ENCODE results near the gene ANKZF1. TPM values are rescaled to one million over a fixed set of nuclear protein-coding genes. Genes with fewer than 3 reads are reported as not detected.

ANKZF1 gene
- total and polyA plus RNA-seq, 2 of the 4 experiments (the other 2 are of a cell fraction), result 18.6 to 33.8 TPM

DNA sequence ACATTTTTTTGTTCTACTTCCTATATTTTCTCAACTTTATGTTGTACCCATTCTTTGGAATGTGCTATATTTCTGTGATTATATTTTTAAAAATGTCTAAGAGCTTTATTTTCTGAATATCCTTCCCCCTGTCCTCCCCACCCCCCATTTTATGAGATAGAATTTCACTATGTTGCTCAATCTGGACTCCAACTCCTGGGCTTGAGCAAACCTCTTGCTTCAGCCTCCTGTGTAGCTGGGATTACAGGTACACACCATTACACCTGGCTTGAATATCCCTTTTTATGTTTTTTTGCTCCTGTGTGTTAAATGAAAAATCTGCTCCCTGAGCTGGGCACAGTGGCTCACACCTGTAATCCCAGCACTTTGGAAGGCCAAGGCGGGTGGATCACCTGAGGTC, 32.2 kb upstream of the ANKZF1 start:
- Histone ChIP-seq H2BK15ac (ENCODE audit: low read depth, low read length) (no peak overlapping the region), H3K23ac (ENCODE audit: low read depth, low read length) (no peak overlapping the region), H3K27me3 (ENCODE audit: control insufficient read depth, insufficient read depth, low read length) (peaks cover 12% of the 10 kb centered on the region), H2BK120ac (ENCODE audit: low read depth, low read length) (no peak overlapping the region), H3K9me1 (ENCODE audit: insufficient read depth, low read length) (no peaks in the 10 kb centered on the region), H3K56ac (ENCODE audit: extremely low read depth, insufficient read depth, low read length) (no peak overlapping the region), H2AK9ac (replicated peaks; ENCODE audit: low read depth, low read length, poor library complexity) (no peak overlapping the region), H4K8ac (ENCODE audit: low read depth in 2 of 2, low read length in 2 of 2) (no peak overlapping the region), H2BK20ac (ENCODE audit: low read depth, low read length) (no peak overlapping the region), H4K20me1 (ENCODE audit: insufficient read depth, low read length) (no peaks in the 10 kb centered on the region), H3K9ac (ENCODE audit: low read depth, low read length) (no peak overlapping the region), H4K91ac (ENCODE audit: insufficient read depth, low read depth, low read length) (no peak overlapping the region), H3K79me1 (ENCODE audit: low read depth in 1 of 2, low read length in 2 of 2) (no peaks in the 10 kb centered on the region), H4K5ac (ENCODE audit: low read depth, low read length) (no peak overlapping the region), H3K18ac (ENCODE audit: low read depth, low read length) (no peak overlapping the region), H2AK5ac (ENCODE audit: low read depth, low read length) (no peak overlapping the region), H3K36me3 (ENCODE audit: control insufficient read depth, insufficient read depth, low read length) (no peaks in the 10 kb centered on the region), H3K9me3 (ENCODE audit: control insufficient read depth, insufficient read depth, low read length) (no peaks in the 10 kb centered on the region), H3K14ac (replicated peaks; ENCODE audit: low read depth, low read length) (no peak overlapping the region), H2AFZ (replicated peaks; ENCODE audit: low read length, poor library complexity) (no peak overlapping the region), H2BK5ac (ENCODE audit: low read depth, low read length, poor library complexity, severe bottlenecking) (no peak overlapping the region), H3K4me2 (ENCODE audit: low read depth, low read length) (no peak overlapping the region), H3K4me1 (ENCODE audit: control insufficient read depth, insufficient read depth, low read length) (no peaks in the 10 kb centered on the region), H3K4me3 (ENCODE audit: insufficient read depth, low read depth, low read length) (no peak overlapping the region), H3K4ac (ENCODE audit: low read depth, low read length) (no peak overlapping the region), H3K27ac (ENCODE audit: insufficient read depth, low read length) (no peak overlapping the region)
- no TSS peak for BruUV-seq (replicated peaks)
- intact Hi-C loops (cut with micrococcal nuclease), result no loop called here
- CTCF ChIA-PET, result no interaction called here
- WGBS, 2 experiments (ENCODE audit: extremely low coverage in 2 of 2, insufficient read length in 1 of 2), result no CpG with 5 or more reads among the region's 1 CpG
- POLR2A ChIA-PET (ENCODE audit: unreplicated experiment), result no interaction called here
- dilution Hi-C loops (cut with HindIII; ENCODE audit: low sequenced_read_pairs, unreplicated experiment), result no loop called here
- in situ Hi-C loops (cut with MboI; ENCODE audit: low sequenced_read_pairs), result no loop called here
- ATAC-seq (ENCODE audit: low read depth) (no peak), DNase-seq (no peak)
- TF ChIP-seq NFE2L2 (IDR thresholded peaks at IDR 0.05; ENCODE audit: low read depth, low read length) (no peak), MAFK (IDR thresholded peaks at IDR 0.05; ENCODE audit: low read depth, low read length) (no peak), RFX5 (IDR thresholded peaks at IDR 0.05; ENCODE audit: low read depth, low read length) (no peak), RCOR1 (IDR thresholded peaks at IDR 0.05; ENCODE audit: insufficient replicate concordance, low read length) (no peak), SMC3 (IDR thresholded peaks at IDR 0.05; ENCODE audit: low read depth, low read length) (no peak), CEBPB (IDR thresholded peaks at IDR 0.05; ENCODE audit: low read depth, low read length) (no peak), POLR2A (IDR thresholded peaks at IDR 0.05; ENCODE audit: low read depth, low read length) (no peak), CHD1 (IDR thresholded peaks at IDR 0.05; ENCODE audit: low read depth, low read length) (no peak), MAZ (IDR thresholded peaks at IDR 0.05; ENCODE audit: borderline replicate concordance, low read depth, low read length) (no peak), MXI1 (IDR thresholded peaks at IDR 0.05; ENCODE audit: borderline replicate concordance, low read depth, low read length) (no peak), RAD21 (IDR thresholded peaks at IDR 0.05; ENCODE audit: low read length) (no peak), BHLHE40 (IDR thresholded peaks at IDR 0.05; ENCODE audit: low read depth, low read length) (no peak), FOS (IDR thresholded peaks at IDR 0.05; ENCODE audit: low read depth, low read length) (no peak)
- TF ChIP-seq, protein P1, sequence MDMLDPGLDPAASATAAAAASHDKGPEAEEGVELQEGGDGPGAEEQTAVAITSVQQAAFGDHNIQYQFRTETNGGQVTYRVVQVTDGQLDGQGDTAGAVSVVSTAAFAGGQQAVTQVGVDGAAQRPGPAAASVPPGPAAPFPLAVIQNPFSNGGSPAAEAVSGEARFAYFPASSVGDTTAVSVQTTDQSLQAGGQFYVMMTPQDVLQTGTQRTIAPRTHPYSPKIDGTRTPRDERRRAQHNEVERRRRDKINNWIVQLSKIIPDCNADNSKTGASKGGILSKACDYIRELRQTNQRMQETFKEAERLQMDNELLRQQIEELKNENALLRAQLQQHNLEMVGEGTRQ (IDR thresholded peaks at IDR 0.05; ENCODE audit: low read depth, low read length), result no peak
- TF ChIP-seq, protein P2, sequence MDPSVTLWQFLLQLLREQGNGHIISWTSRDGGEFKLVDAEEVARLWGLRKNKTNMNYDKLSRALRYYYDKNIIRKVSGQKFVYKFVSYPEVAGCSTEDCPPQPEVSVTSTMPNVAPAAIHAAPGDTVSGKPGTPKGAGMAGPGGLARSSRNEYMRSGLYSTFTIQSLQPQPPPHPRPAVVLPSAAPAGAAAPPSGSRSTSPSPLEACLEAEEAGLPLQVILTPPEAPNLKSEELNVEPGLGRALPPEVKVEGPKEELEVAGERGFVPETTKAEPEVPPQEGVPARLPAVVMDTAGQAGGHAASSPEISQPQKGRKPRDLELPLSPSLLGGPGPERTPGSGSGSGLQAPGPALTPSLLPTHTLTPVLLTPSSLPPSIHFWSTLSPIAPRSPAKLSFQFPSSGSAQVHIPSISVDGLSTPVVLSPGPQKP (IDR thresholded peaks at IDR 0.05; ENCODE audit: borderline replicate concordance, low read depth, low read length), result no peak
- TF ChIP-seq, protein P3, sequence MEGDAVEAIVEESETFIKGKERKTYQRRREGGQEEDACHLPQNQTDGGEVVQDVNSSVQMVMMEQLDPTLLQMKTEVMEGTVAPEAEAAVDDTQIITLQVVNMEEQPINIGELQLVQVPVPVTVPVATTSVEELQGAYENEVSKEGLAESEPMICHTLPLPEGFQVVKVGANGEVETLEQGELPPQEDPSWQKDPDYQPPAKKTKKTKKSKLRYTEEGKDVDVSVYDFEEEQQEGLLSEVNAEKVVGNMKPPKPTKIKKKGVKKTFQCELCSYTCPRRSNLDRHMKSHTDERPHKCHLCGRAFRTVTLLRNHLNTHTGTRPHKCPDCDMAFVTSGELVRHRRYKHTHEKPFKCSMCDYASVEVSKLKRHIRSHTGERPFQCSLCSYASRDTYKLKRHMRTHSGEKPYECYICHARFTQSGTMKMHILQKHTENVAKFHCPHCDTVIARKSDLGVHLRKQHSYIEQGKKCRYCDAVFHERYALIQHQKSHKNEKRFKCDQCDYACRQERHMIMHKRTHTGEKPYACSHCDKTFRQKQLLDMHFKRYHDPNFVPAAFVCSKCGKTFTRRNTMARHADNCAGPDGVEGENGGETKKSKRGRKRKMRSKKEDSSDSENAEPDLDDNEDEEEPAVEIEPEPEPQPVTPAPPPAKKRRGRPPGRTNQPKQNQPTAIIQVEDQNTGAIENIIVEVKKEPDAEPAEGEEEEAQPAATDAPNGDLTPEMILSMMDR (conservative IDR thresholded peaks at IDR 0.05; ENCODE audit: low read depth, low read length), result no peak
